Right lobe of liver (tissue), 6 donors: ENCODE results near the gene TBX10. TPM values are rescaled to one million over a fixed set of nuclear protein-coding genes. Genes with fewer than 3 reads are reported as not detected.

Experiments used
- ATAC-seq, 4 donors: fragments of 200-7000 bp; cut with Tn5 transposase; one replicate each; pipeline ENCODE4 v1.9.1; 2020; ENCODE audit warnings: mild to moderate bottlenecking in 4 of 4, moderate library complexity in 4 of 4
- DNase-seq, 3 donors: peaks; one replicate each; pipeline ENCODE4 v3.0.0-alpha.2; 2020
- H3K27ac ChIP-seq, 3 donors: fragments of 200-600 bp; one replicate each; pipeline ENCODE4 v1.8.0; 2022
- H3K27me3 ChIP-seq, 2 donors: fragments of 200-600 bp; one replicate each; pipeline ENCODE4 v1.8.0; 2022
- H3K36me3 ChIP-seq, 4 donors: fragments of 200-600 bp; sonication (generic) in 1 of 4; one replicate each; pipeline versions ENCODE4 v1.5.1 to v1.8.0; 2017 to 2022; ENCODE audit warnings: control low read depth in 1 of 4
- H3K4me1 ChIP-seq, 4 donors: fragments of 200-600 bp; sonication (generic) in 1 of 4; one replicate each; pipeline versions ENCODE4 v1.5.1 to v1.8.0; 2017 to 2022; ENCODE audit warnings: control low read depth in 1 of 4
- H3K4me3 ChIP-seq, 3 donors: fragments of 200-600 bp; one replicate each; pipeline ENCODE4 v1.8.0; 2022
- H3K9me3 ChIP-seq, 4 donors: fragments of 200-600 bp; sonication (generic) in 1 of 4; one replicate each; pipeline versions ENCODE4 v1.5.1 to v1.8.0; 2017 to 2022; ENCODE audit warnings: control low read depth in 1 of 4
- POLR2A ChIP-seq: fragments of 450-650 bp; IDR thresholded peaks from one replicate; pipeline ENCODE4 v1.6.1; 2017; ENCODE audit warnings: antibody characterized with exemption, mild to moderate bottlenecking
- WGBS: methylation state at CpG from one replicate; pipeline ENCODE4 v1.1.6; 2018; ENCODE audit warnings: low coverage, low lambda C conversion rate; ENCODE audit not compliant: insufficient coverage; ENCODE audit errors: missing lambda C conversion rate; 5-methylcytosine and 5-hydroxymethylcytosine counted together
- intact Hi-C, 2 donors: fragments of 100-400 bp; cut with DNase I; formaldehyde crosslinking; loops; one replicate each; pipeline versions ENCODE4 v1.11.2 to v1.14.1; 2022
- total RNA-seq, 6 experiments: library from RNA; depleted of rRNA in 2 of 6; stranded (reverse); fragments of >200 nt in 2 of 6; fragmentation: NEBNext Ultra II Directional in 3 of 6; extraction: Animal tissue kit (Norgen Biotek cat#: 25700) in 3 of 6; gene quantifications; one replicate each; pipeline versions ENCODE4 v1.1.0 to v1.2.4, GENCODE V29; 2016 to 2023
- TF ChIP-seq, protein P1 (sequence below), 4 donors: fragments of 200-600 bp in 3 of 4; fragments of 450-650 bp in 1 of 4; IDR thresholded peaks; one replicate each; pipeline versions ENCODE4 v1.5.1 to v1.8.0; 2016 to 2022; ENCODE audit warnings: antibody characterized with exemption in 4 of 4, mild to moderate bottlenecking in 2 of 4
- donor health status: DM: no; HTN: yes; CAD: no.
- donor health status: DM: no; HTN: no; CAD: no.
- donor health status: DM: no; HTN: no; CAD: no.
- donor health status: DM: no; HTN: yes; CAD: no.
- donor health status: DM: no; HTN: yes; CAD: no.

TBX10 gene
- total RNA-seq, 6 experiments from 2014 or later = 0.24 to 0.49 (median 0.34) TPM; not detected in 1

DNA sequence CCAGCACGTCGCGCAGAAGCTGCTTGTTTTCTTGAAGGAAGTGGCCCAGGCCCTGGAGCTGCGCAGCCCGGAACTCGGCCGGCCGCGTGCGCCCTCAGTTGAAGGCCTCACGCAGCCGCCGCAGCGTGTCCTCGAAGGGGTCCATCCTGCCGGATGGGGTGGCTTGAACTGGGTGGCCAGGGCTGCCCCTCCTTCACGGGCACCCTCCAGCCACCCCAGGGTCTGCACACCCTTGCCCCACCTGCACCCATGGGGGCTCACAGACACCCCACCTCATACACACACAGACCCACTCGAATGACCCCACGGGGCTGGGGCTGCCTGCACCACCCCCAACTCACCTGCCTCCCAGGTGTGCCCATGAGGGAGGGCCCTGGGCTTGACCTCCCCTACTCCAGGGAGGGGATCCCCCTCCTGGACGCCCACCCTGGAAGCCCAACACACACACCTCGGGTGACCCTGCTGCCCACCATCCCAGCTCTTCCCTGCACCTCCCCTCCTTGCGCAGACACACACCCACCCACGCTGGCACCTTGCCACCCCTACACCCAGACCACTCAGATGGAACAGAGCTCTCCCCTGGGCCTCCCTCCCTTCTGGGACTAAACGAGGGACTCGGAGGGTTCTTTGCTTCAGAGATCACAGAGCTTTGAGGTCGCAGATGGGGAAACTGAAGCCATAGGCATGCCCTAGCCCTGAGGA is 28.1 kb upstream of the TBX10 start:
- 49% methylated on average over 7 of the region's 26 CpGs for WGBS

GRCh38 chr11:67666676-67667489 is 27.3 kb upstream of the TBX10 start:
- H3K27me3 ChIP-seq = no peaks in the 10 kb centered on the region
- TF ChIP-seq, protein P1, sequence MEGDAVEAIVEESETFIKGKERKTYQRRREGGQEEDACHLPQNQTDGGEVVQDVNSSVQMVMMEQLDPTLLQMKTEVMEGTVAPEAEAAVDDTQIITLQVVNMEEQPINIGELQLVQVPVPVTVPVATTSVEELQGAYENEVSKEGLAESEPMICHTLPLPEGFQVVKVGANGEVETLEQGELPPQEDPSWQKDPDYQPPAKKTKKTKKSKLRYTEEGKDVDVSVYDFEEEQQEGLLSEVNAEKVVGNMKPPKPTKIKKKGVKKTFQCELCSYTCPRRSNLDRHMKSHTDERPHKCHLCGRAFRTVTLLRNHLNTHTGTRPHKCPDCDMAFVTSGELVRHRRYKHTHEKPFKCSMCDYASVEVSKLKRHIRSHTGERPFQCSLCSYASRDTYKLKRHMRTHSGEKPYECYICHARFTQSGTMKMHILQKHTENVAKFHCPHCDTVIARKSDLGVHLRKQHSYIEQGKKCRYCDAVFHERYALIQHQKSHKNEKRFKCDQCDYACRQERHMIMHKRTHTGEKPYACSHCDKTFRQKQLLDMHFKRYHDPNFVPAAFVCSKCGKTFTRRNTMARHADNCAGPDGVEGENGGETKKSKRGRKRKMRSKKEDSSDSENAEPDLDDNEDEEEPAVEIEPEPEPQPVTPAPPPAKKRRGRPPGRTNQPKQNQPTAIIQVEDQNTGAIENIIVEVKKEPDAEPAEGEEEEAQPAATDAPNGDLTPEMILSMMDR (IDR thresholded peaks at IDR 0.05) = no peak
- no peak for TF ChIP-seq POLR2A
- DNase-seq = no peak
- H3K4me3 ChIP-seq = no peak overlapping the region
- intact Hi-C loops = no loop called here
- no CpG with 5 or more reads among the region's 20 CpGs for WGBS
- H3K4me1 ChIP-seq = no peaks in the 10 kb centered on the region
- ATAC-seq = no peak
- H3K36me3 ChIP-seq = no peaks in the 10 kb centered on the region
- no peaks in the 10 kb centered on the region for H3K9me3 ChIP-seq
- no peak overlapping the region for H3K27ac ChIP-seq

More for the DNA sequence above, 28.1 kb upstream of the TBX10 start:
- Histone ChIP-seq H3K36me3 (no peaks in the 10 kb centered on the region), H3K4me3 (no peak overlapping the region), H3K27me3 (no peaks in the 10 kb centered on the region), H3K4me1 (no peaks in the 10 kb centered on the region), H3K9me3 (no peaks in the 10 kb centered on the region), H3K27ac (no peak overlapping the region)
- ATAC-seq = no peak
- DNase-seq = no peak
- intact Hi-C loops = no loop called here
- TF ChIP-seq, protein P1 (IDR thresholded peaks at IDR 0.05) = no peak
- no peak for TF ChIP-seq POLR2A

GRCh38 chr11:67666303-67666645 is 26.7 kb upstream of the TBX10 start:
- no CpG with 5 or more reads among the region's 11 CpGs for WGBS
- no peak for DNase-seq
- intact Hi-C loops = no loop called here
- TF ChIP-seq POLR2A = no peak
- TF ChIP-seq, protein P1 (IDR thresholded peaks at IDR 0.05) = no peak
- Histone ChIP-seq H3K9me3 (no peaks in the 10 kb centered on the region), H3K27me3 (no peaks in the 10 kb centered on the region), H3K36me3 (no peaks in the 10 kb centered on the region), H3K4me3 (no peak overlapping the region), H3K4me1 (no peaks in the 10 kb centered on the region), H3K27ac (no peak overlapping the region)
- ATAC-seq = no peak

- no peak overlapping the region for H3K4me3 ChIP-seq
- H3K9me3 ChIP-seq = no peaks in the 10 kb centered on the region
- H3K4me1 ChIP-seq = no peaks in the 10 kb centered on the region
- DNase-seq = peak in 1 of 3 donors; percentile 59
- no peaks in the 10 kb centered on the region for H3K36me3 ChIP-seq
- 39% methylated on average over 8 of the region's 24 CpGs for WGBS
- intact Hi-C loops = no loop called here
- TF ChIP-seq, protein P1 (IDR thresholded peaks at IDR 0.05) = peak in 3 of 4 donors; percentile 13 to 35 (median 16)
- TF ChIP-seq POLR2A = no peak
- H3K27me3 ChIP-seq = no peaks in the 10 kb centered on the region
- H3K27ac ChIP-seq = no peak overlapping the region
- ATAC-seq = peak; percentile 47 to 84 (median 72)
Measured at GRCh38 chr11:67665541-67666302, 26.2 kb upstream of the TBX10 start.
